GM23338 (cell line): ENCODE data around the gene MED27. TPM values are rescaled to one million over a fixed set of nuclear protein-coding genes. Genes with fewer than 3 reads are reported as not detected.

Experiments
- ATAC-seq: fragments of 200-7000 bp; cut with Tn5 transposase; 3 replicates; pipeline ENCODE4 v1.9.1; 2020
- DNase-seq: peaks from one replicate; pipeline ENCODE4 v3.0.0-alpha.2; 2015; ENCODE audit warnings: low spot score
- H2AFZ ChIP-seq: fragments of 200-600 bp; sonication (generic); 2 replicates; pipeline ENCODE4 v1.8.0; 2016; ENCODE audit warnings: antibody characterized with exemption, mild to moderate bottlenecking, moderate library complexity
- H3F3A ChIP-seq: fragments of 200-600 bp; sonication (generic); replicated peaks from 2 replicates; pipeline ENCODE4 v1.8.0; 2017; ENCODE audit warnings: antibody characterized with exemption, mixed run types, low read depth
- H3K27ac ChIP-seq: fragments of 200-600 bp; sonication (generic); 2 replicates; pipeline ENCODE4 v1.6.1; 2016; ENCODE audit warnings: low read depth
- H3K27me3 ChIP-seq: fragments of 200-600 bp; sonication (generic); 2 replicates; pipeline ENCODE4 v1.8.0; 2016; ENCODE audit warnings: mild to moderate bottlenecking, mixed run types, moderate library complexity; ENCODE audit not compliant: insufficient read depth
- H3K36me3 ChIP-seq: fragments of 200-600 bp; sonication (generic); 2 replicates; pipeline ENCODE4 v1.8.0; 2016; ENCODE audit warnings: mild to moderate bottlenecking; ENCODE audit not compliant: insufficient read depth
- H3K4me1 ChIP-seq: fragments of 200-600 bp; sonication (generic); 2 replicates; pipeline ENCODE4 v1.8.0; 2016; ENCODE audit warnings: mild to moderate bottlenecking, moderate library complexity; ENCODE audit not compliant: insufficient read depth
- H3K4me2 ChIP-seq: fragments of 200-600 bp; sonication (generic); 2 replicates; pipeline ENCODE4 v1.7.1; 2017; ENCODE audit warnings: mixed run types
- H3K4me3 ChIP-seq: fragments of 200-600 bp; sonication (generic); 2 replicates; pipeline ENCODE4 v1.6.1; 2016; ENCODE audit warnings: mixed run types
- H3K79me2 ChIP-seq: fragments of 200-600 bp; sonication (generic); replicated peaks from 2 replicates; pipeline ENCODE4 v1.8.0; 2017; ENCODE audit warnings: mild to moderate bottlenecking; ENCODE audit not compliant: insufficient read depth
- H3K9me2 ChIP-seq: fragments of 200-600 bp; sonication (generic); 2 replicates; pipeline ENCODE4 v1.8.0; 2017; ENCODE audit not compliant: insufficient read depth
- H4K20me1 ChIP-seq: fragments of 200-600 bp; sonication (generic); replicated peaks from 2 replicates; pipeline ENCODE4 v1.8.0; 2017; ENCODE audit warnings: mild to moderate bottlenecking; ENCODE audit not compliant: insufficient read depth
- H3K27ac Mint-ChIP-seq: 2 replicates; pipeline ENCODE4 v1.8.0; 2020; ENCODE audit warnings: inconsistent platforms, mild to moderate bottlenecking, moderate library complexity, mixed read lengths
- H3K27me3 Mint-ChIP-seq: 3 replicates; pipeline ENCODE4 v1.8.0; 2022; ENCODE audit warnings: low read depth, mild to moderate bottlenecking, moderate library complexity, mixed read lengths, inconsistent platforms; ENCODE audit not compliant: insufficient read depth, poor library complexity
- H3K36me3 Mint-ChIP-seq: 3 replicates; pipeline ENCODE4 v1.8.0; 2021; ENCODE audit warnings: low read depth, mild to moderate bottlenecking, inconsistent platforms, moderate library complexity, mixed read lengths
- H3K4me1 Mint-ChIP-seq: 3 replicates; pipeline ENCODE4 v1.8.0; 2020; ENCODE audit warnings: mild to moderate bottlenecking, inconsistent platforms, mixed read lengths
- H3K4me3 Mint-ChIP-seq: 3 replicates; pipeline ENCODE4 v1.8.0; 2021; ENCODE audit warnings: moderate library complexity, mild to moderate bottlenecking, inconsistent platforms, mixed read lengths
- H3K9me3 Mint-ChIP-seq: 3 replicates; pipeline ENCODE4 v1.8.0; 2020; ENCODE audit warnings: moderate library complexity, mild to moderate bottlenecking, inconsistent platforms, mixed read lengths
- EZH2 ChIP-seq: fragments of 200-600 bp; sonication (generic); IDR thresholded peaks from one replicate; pipeline ENCODE4 v1.8.0; 2017; ENCODE audit warnings: antibody characterized with exemption, mild to moderate bottlenecking, low read depth; ENCODE audit not compliant: unreplicated experiment
- NANOG ChIP-seq: IDR thresholded peaks from 2 replicates; pipeline ENCODE4 v1.6.1; 2016; ENCODE audit warnings: antibody characterized with exemption, borderline replicate concordance
- ZNF114 ChIP-seq: fragments of 250-450 bp; sonication (Bioruptor Pico); IDR thresholded peaks from 2 replicates; pipeline ENCODE4 v1.5.0; 2020; ENCODE audit warnings: mild to moderate bottlenecking, moderate library complexity
- ZNF331 ChIP-seq: fragments of 250-450 bp; sonication (Bioruptor Pico); IDR thresholded peaks from 2 replicates; pipeline ENCODE4 v1.5.0; 2020; ENCODE audit warnings: low read depth, mild to moderate bottlenecking, moderate library complexity
- ZNF462 ChIP-seq: fragments of 250-450 bp; sonication (Bioruptor Pico); IDR thresholded peaks from 2 replicates; pipeline ENCODE4 v1.5.0; 2020; ENCODE audit warnings: mild to moderate bottlenecking, moderate library complexity
- polyA plus RNA-seq: library from polyadenylated mRNA; unstranded; fragments of >200 nt; fragmentation: Nextera tagmentation; extraction: Ambion mirVana; gene quantifications from 2 replicates; pipeline ENCODE4 v1.2.1, GENCODE V29; 2016
- total RNA-seq: library from RNA; depleted of rRNA; stranded (reverse); fragments of >200 nt; shearing (Covaris generic); gene quantifications from 2 replicates; pipeline ENCODE4 v1.2.3, GENCODE V29; 2014

Gene MED27
- total and polyA plus RNA-seq, 2 experiments from 2014 or later, result 30.6 to 35.0 TPM

DNA sequence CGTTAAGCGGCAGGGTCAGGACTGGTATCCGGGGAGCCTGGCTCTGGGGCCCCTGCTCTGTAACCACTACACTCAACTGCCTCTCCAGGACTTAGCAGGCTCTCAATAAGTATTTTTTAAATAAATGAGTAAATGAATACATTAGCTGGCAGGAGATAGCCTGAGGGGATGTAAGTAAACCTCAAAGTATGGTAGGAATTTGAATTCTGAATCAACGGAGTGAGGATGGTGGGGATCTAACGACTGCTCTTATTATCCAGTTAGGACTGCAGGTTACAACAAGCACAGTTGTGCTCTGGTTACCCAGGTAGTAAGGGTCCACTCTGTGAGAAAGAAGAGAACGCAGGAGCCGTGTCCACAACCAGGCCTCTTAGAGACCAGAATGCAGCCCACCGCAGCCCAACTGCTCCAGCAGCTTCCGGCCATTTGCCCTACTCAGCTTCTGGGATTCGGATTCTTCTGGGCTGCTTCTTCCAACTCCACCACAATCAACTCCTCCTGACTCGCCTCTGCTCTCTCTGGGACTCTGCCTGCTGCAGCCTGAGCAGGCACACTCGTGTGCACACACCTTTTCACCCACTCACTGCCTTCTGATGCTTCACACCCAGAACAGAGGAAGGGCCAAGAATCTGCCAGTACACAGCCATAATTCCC, 52.6 kb downstream of the MED27 start (continued):
- no peak for TF ChIP-seq ZNF462 (CRISPR knock-in tag)

DNA sequence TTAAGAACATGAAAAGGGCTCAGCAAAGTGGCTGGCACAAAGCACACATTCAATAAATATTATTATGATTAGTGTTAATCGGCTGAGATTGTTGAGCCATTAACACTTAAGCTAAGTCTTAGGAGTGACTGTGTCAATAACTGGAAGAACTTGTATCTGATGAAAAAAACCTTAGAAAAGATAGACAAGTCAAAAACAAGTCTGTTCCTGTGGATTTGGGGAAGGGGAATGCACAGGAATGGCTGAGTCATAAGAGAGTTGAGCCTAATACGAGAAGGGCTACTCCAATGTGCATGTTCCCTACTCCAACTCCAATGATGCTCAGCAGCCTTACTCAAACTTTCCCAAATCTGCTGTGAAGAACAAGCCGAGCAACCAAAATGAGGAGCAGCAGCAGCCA, 53.9 kb downstream of the MED27 start:
- no peak for TF ChIP-seq NANOG
- TF ChIP-seq ZNF462 (CRISPR knock-in tag), result no peak
- no peak for TF ChIP-seq ZNF114 (CRISPR knock-in tag)
- no peak for TF ChIP-seq EZH2
- no peak for TF ChIP-seq ZNF331 (CRISPR knock-in tag)
- H3K27ac ChIP-seq, result no peak overlapping the region
- Mint-ChIP-seq H3K27me3 (no peaks in the 10 kb centered on the region), H3K4me1 (peaks cover 61% of the 10 kb centered on the region), H3K4me3 (no peak overlapping the region), H3K9me3 (no peaks in the 10 kb centered on the region; the same call in 2 of the 3 replicates), H3K36me3 (no peaks in the 10 kb centered on the region), H3K27ac (no peak overlapping the region)
- no peak overlapping the region for H2AFZ ChIP-seq
- no peak overlapping the region for H3K4me2 ChIP-seq
- H4K20me1 ChIP-seq, result peaks cover 20% of the 10 kb centered on the region
- no peaks in the 10 kb centered on the region for H3F3A ChIP-seq
- no peaks in the 10 kb centered on the region for H3K9me2 ChIP-seq
- H3K4me1 ChIP-seq, result peaks cover 44% of the 10 kb centered on the region
- no peaks in the 10 kb centered on the region for H3K36me3 ChIP-seq
- no peak overlapping the region for H3K4me3 ChIP-seq
- ATAC-seq (no peak), DNase-seq (no peak)
- H3K79me2 ChIP-seq, result peaks cover 76% of the 10 kb centered on the region
- H3K27me3 ChIP-seq, result no peaks in the 10 kb centered on the region
